ENCODE data around the gene MOB1B.
"Not testable (repeated sequence)": the region's sequence is repeated elsewhere in the genome, so short reads cannot be mapped to it uniquely, and the experiment has no call there.

Gene MOB1B

GRCh38 chr4:71027611-71028010 is 125.4 kb downstream of the MOB1B start:
- TF ChIP-seq CTCF (IDR thresholded peaks at IDR 0.05; ENCODE audit: borderline replicate concordance, control extremely low read depth, extremely low read depth, insufficient read depth, missing control alignments) = no peak
- in situ Hi-C loops (cut with MboI; ENCODE audit: low sequenced_read_pairs, unreplicated experiment) = loop anchor here (25.0 kb wide), 1 partner anchor 90 kb away; no protein-coding TSS in a partner anchor
- no peak for DNase-seq (ENCODE audit: low spot score)

- no peak for TF ChIP-seq CTCF (IDR thresholded peaks at IDR 0.05; ENCODE audit: borderline replicate concordance, control extremely low read depth, extremely low read depth, insufficient read depth, missing control alignments)
- in situ Hi-C loops (cut with MboI; ENCODE audit: low sequenced_read_pairs, unreplicated experiment) = loop anchor here (25.0 kb wide), 1 partner anchor 92 kb away; no protein-coding TSS in a partner anchor
- DNase-seq (ENCODE audit: low spot score) = no peak
These were observed 127.3 kb downstream of the MOB1B start for GRCh38 chr4:71029504-71029903.

GRCh38 chr4:71032106-71032505 is 129.9 kb downstream of the MOB1B start:
- DNase-seq (ENCODE audit: low spot score) = not testable (repeated sequence)
- in situ Hi-C loops (cut with MboI; ENCODE audit: low sequenced_read_pairs, unreplicated experiment) = loop anchor here (25.0 kb wide), 1 partner anchor 95 kb away; no protein-coding TSS in a partner anchor
